Activated naive CD4-positive, alpha-beta T cell treated with anti-CD3 and anti-CD28 coated beads, Interleukin-2, amount 10 ng/mL, durations not matched to agents 5 hours and 36 hours (primary cell): ENCODE measurements around the gene ZBTB34. TPM values are rescaled to one million over a fixed set of nuclear protein-coding genes. Genes with fewer than 3 reads are reported as not detected.

Experiments
- total RNA-seq, 2 experiments: library from RNA; stranded (reverse); gene quantifications; one replicate each; pipeline ENCODE4 v1.2.3, GENCODE V29; 2021

ZBTB34 gene, protein sequence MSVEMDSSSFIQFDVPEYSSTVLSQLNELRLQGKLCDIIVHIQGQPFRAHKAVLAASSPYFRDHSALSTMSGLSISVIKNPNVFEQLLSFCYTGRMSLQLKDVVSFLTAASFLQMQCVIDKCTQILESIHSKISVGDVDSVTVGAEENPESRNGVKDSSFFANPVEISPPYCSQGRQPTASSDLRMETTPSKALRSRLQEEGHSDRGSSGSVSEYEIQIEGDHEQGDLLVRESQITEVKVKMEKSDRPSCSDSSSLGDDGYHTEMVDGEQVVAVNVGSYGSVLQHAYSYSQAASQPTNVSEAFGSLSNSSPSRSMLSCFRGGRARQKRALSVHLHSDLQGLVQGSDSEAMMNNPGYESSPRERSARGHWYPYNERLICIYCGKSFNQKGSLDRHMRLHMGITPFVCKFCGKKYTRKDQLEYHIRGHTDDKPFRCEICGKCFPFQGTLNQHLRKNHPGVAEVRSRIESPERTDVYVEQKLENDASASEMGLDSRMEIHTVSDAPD
- 1 to 10 TPM; 7.7 to 8.0 TPM for total RNA-seq

DNA sequence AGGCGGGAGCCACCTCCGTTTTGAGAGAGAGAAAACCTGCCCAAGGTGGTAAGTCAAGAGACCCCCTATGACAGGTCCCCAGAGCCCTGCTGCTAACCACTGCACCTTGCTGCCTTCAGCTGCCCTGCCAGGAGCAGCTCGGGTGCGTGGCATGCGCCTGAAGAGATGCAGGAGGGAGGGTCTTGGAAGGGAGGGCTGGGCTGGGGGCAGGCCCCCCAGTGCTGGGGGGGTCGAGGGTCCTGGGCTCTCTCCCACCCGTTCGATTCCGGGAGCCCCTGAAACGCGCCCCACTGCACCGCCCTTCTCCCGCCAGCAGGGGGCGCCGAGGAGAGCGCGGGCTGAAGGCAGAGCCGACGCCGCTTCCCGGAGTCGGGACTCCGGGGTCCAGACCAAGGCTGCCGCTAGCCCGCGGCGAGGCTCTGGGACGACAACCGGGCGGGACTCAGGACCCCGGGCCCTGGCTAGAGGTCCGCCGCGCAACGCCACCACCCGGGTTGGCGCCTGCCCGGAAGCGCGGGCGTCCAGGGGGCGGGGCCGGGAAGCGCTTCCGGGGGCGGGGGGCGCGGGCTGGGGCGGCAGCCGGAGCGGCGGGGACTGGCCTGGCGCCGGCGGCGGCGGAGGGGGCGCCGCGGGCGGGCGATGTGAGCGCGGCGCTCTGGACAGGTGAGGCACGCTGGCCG is at the start of gene ZBTB34:
ZBTB34 (plus strand) TSS at position 563 of the 680 bp plus-strand sequence. CDS start 18,761 bp downstream, outside the sequence.

DNA sequence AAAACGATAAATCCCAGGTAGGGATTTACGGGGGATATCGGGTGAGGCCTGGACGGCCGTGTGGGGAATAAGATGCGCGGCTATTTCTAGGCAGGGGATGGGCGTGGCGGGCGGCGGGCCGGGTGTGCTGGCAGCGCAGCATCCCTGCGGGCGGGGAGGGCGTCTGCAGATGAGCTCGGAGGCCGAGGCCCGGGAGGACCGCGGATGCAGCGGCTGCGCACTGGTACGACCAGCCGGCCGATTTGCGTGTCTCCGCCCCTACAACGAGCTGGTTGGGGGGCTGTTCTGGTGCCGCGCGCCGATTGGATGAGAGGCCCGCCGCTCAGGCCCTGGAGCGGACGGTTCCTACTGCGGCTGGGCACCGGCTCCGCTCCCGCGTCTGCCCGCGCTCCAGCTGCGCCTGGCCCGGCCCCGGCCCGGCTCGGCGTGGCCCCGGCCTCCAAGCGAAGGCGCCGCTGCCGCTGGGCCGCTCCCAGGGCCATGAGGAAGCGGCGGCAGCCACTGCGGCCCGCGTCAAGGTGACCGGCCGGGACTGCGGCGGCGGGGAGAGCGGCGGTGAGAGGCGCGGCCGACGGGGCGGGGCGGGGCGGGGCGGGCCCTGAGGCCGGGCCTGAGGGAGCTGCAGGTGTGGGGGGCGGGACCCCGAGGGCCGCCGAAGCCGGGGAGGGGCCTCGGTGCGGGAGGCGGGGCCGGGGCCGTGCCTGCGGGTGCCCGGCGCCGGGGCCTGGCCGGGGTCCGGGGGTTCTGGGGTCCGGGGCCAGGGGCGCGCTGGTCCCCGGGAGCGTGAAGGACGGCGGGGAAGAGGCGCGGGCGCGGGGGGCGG is 54.2 kb downstream of the ZBTB34 start, which contains the start of gene RALGPS1:
RALGPS1 (plus strand) TSS at position 325 of the 823 bp plus-strand sequence. CDS start 47,508 bp downstream, outside the sequence.

Other genes starting within 250 kb of the ZBTB34 start
- gene LMX1B, start 246.7 kb upstream of the ZBTB34 start, total RNA-seq: not detected
- 10 to 100 TPM; 18.7 to 21.5 TPM for gene ZBTB43, start 55.6 kb upstream of the ZBTB34 start, total RNA-seq
- gene RALGPS1, start 54.1 kb downstream of the ZBTB34 start, total RNA-seq: 1 to 10 TPM; 2.7 to 3.1 TPM